Central memory CD8-positive, alpha-beta T cell (primary cell): Measurements from ENCODE around the gene RPEL1.
"Not testable (repeated sequence)": the region's sequence is repeated elsewhere in the genome, so short reads cannot be mapped to it uniquely, and the experiment has no call there.

ENCODE experiments used
- ATAC-seq: fragments of 150-1000 bp; cut with Tn5 transposase; replicated peaks from 2 replicates; pipeline ENCODE4 v1.10.0; 2022; ENCODE audit warnings: mild to moderate bottlenecking, moderate FRiP score, moderate number of reproducible peaks; ENCODE audit not compliant: poor library complexity, severe bottlenecking; ENCODE audit errors: extremely low read depth
- DNase-seq, 2 donors: peaks; one replicate each; pipeline ENCODE4 v3.0.0; 2021; ENCODE audit warnings: low spot score in 2 of 2
- H3K27ac Mint-ChIP-seq: one replicate; pipeline ENCODE4 v1.8.0; 2022; ENCODE audit warnings: low read depth, mild to moderate bottlenecking, moderate library complexity, mixed read lengths
- H3K27me3 Mint-ChIP-seq: one replicate; pipeline ENCODE4 v1.8.0; 2022; ENCODE audit warnings: mixed read lengths
- H3K36me3 Mint-ChIP-seq: one replicate; pipeline ENCODE4 v1.8.0; 2022; ENCODE audit warnings: mild to moderate bottlenecking, moderate library complexity, mixed read lengths; ENCODE audit not compliant: insufficient read depth
- H3K4me1 Mint-ChIP-seq: one replicate; pipeline ENCODE4 v1.8.0; 2022; ENCODE audit warnings: mixed read lengths
- H3K4me3 Mint-ChIP-seq: one replicate; pipeline ENCODE4 v1.8.0; 2022; ENCODE audit warnings: mild to moderate bottlenecking, moderate library complexity, mixed read lengths
- H3K9me3 Mint-ChIP-seq: one replicate; pipeline ENCODE4 v1.8.0; 2022; ENCODE audit warnings: mixed read lengths

The RPEL1 gene

GRCh38 chr10:103210262-103210661, 35.4 kb upstream of the RPEL1 start:
- H3K36me3 Mint-ChIP-seq, H3K4me3 Mint-ChIP-seq, H3K4me1 Mint-ChIP-seq, DNase-seq, ATAC-seq, H3K27ac Mint-ChIP-seq: not testable (repeated sequence)
- Mint-ChIP-seq H3K9me3 (peaks cover 13% of the 10 kb centered on the region), H3K27me3 (peaks cover 11% of the 10 kb centered on the region)

- H3K4me3 Mint-ChIP-seq: no peak overlapping the region
- H3K27me3 Mint-ChIP-seq: peaks cover 10% of the 10 kb centered on the region
- H3K4me1 Mint-ChIP-seq: no peaks in the 10 kb centered on the region
- H3K36me3 Mint-ChIP-seq: no peaks in the 10 kb centered on the region
- ATAC-seq (no peak), DNase-seq (no peak)
- H3K9me3 Mint-ChIP-seq: peaks cover 13% of the 10 kb centered on the region
- H3K27ac Mint-ChIP-seq: no peak overlapping the region
Observed at GRCh38 chr10:103215601-103216000, 30.1 kb upstream of the RPEL1 start.

- not testable (repeated sequence) for H3K4me3 Mint-ChIP-seq, H3K27ac Mint-ChIP-seq
Observed at GRCh38 chr10:103216362-103216761, 29.3 kb upstream of the RPEL1 start.

GRCh38 chr10:103224133-103224532, 21.6 kb upstream of the RPEL1 start:
- ATAC-seq: no peak
- Mint-ChIP-seq H3K27me3 (no peaks in the 10 kb centered on the region), H3K4me3 (no peak overlapping the region), H3K9me3 (peaks cover 10% of the 10 kb centered on the region), H3K27ac (no peak overlapping the region), H3K36me3 (no peaks in the 10 kb centered on the region), H3K4me1 (no peaks in the 10 kb centered on the region)
- DNase-seq: no peak

More at GRCh38 chr10:103216362-103216761, 29.3 kb upstream of the RPEL1 start:
- ATAC-seq, H3K27me3 Mint-ChIP-seq, H3K4me1 Mint-ChIP-seq, H3K36me3 Mint-ChIP-seq, DNase-seq: not testable (repeated sequence)
- H3K9me3 Mint-ChIP-seq: peaks cover 13% of the 10 kb centered on the region

- H3K9me3 Mint-ChIP-seq: peaks cover 10% of the 10 kb centered on the region
- not testable (repeated sequence) for ATAC-seq, DNase-seq, H3K27ac Mint-ChIP-seq, H3K4me1 Mint-ChIP-seq, H3K4me3 Mint-ChIP-seq, H3K27me3 Mint-ChIP-seq, H3K36me3 Mint-ChIP-seq
Observed at GRCh38 chr10:103224721-103225120, 21.0 kb upstream of the RPEL1 start.

- no peak overlapping the region for H3K27ac Mint-ChIP-seq
- no peak overlapping the region for H3K4me3 Mint-ChIP-seq
- H3K36me3 Mint-ChIP-seq: no peaks in the 10 kb centered on the region
- H3K9me3 Mint-ChIP-seq: peaks cover 10% of the 10 kb centered on the region
- H3K27me3 Mint-ChIP-seq: no peaks in the 10 kb centered on the region
- ATAC-seq (no peak), DNase-seq (no peak)
- no peaks in the 10 kb centered on the region for H3K4me1 Mint-ChIP-seq
Observed at GRCh38 chr10:103225939-103226338, 19.7 kb upstream of the RPEL1 start.

- H3K9me3 Mint-ChIP-seq: peaks cover 10% of the 10 kb centered on the region
- no peaks in the 10 kb centered on the region for H3K36me3 Mint-ChIP-seq
- no peak overlapping the region for H3K4me3 Mint-ChIP-seq
- ATAC-seq (no peak), DNase-seq (no peak)
- H3K27ac Mint-ChIP-seq: no peak overlapping the region
- H3K4me1 Mint-ChIP-seq: no peaks in the 10 kb centered on the region
- H3K27me3 Mint-ChIP-seq: no peaks in the 10 kb centered on the region
Observed at GRCh38 chr10:103227416-103227815, 18.3 kb upstream of the RPEL1 start.

- Mint-ChIP-seq H3K4me1 (no peaks in the 10 kb centered on the region), H3K9me3 (no peaks in the 10 kb centered on the region), H3K27ac (no peak overlapping the region), H3K27me3 (no peaks in the 10 kb centered on the region), H3K36me3 (no peaks in the 10 kb centered on the region), H3K4me3 (no peak overlapping the region)
- ATAC-seq: no peak
- DNase-seq: no peak
Observed at GRCh38 chr10:103231047-103231551, 14.6 kb upstream of the RPEL1 start.

GRCh38 chr10:103232131-103232673, 13.5 kb upstream of the RPEL1 start:
- Mint-ChIP-seq H3K27ac (no peak overlapping the region), H3K4me3 (no peak overlapping the region), H3K27me3 (no peaks in the 10 kb centered on the region), H3K36me3 (no peaks in the 10 kb centered on the region), H3K4me1 (no peaks in the 10 kb centered on the region), H3K9me3 (no peaks in the 10 kb centered on the region)
- ATAC-seq (no peak), DNase-seq (no peak)

GRCh38 chr10:103232772-103233488, 12.8 kb upstream of the RPEL1 start:
- DNase-seq (no peak), ATAC-seq (no peak)
- Mint-ChIP-seq H3K4me3 (no peak overlapping the region), H3K4me1 (no peaks in the 10 kb centered on the region), H3K27ac (no peak overlapping the region), H3K27me3 (no peaks in the 10 kb centered on the region), H3K36me3 (no peaks in the 10 kb centered on the region), H3K9me3 (no peaks in the 10 kb centered on the region)

- DNase-seq (no peak), ATAC-seq (no peak)
- H3K9me3 Mint-ChIP-seq: no peaks in the 10 kb centered on the region
- H3K27ac Mint-ChIP-seq: no peak overlapping the region
- H3K36me3 Mint-ChIP-seq: no peaks in the 10 kb centered on the region
- no peak overlapping the region for H3K4me3 Mint-ChIP-seq
- H3K27me3 Mint-ChIP-seq: no peaks in the 10 kb centered on the region
- peaks cover 6% of the 10 kb centered on the region for H3K4me1 Mint-ChIP-seq
Observed at GRCh38 chr10:103235775-103236174, 9.9 kb upstream of the RPEL1 start.

GRCh38 chr10:103238506-103239252, 7.0 kb upstream of the RPEL1 start:
- Mint-ChIP-seq H3K9me3 (no peaks in the 10 kb centered on the region), H3K27ac (no peak overlapping the region), H3K36me3 (no peaks in the 10 kb centered on the region), H3K4me3 (no peak overlapping the region), H3K27me3 (no peaks in the 10 kb centered on the region), H3K4me1 (peaks cover 6% of the 10 kb centered on the region)
- ATAC-seq (no peak), DNase-seq (no peak)
